ENCODE measurements around the gene GALNT15.

Gene GALNT15

GRCh38 chr3:16264708-16265454 is 90.4 kb downstream of the GALNT15 start, which contains the start of the genes DPH3 and OXNAD1:
Gene DPH3, minus strand, starts transcription at chr3:16264943. Its CDS starts 67 bp downstream, at chr3:16264876.
Gene OXNAD1, plus strand, starts transcription at chr3:16265212. Its CDS starts 5,741 bp downstream, at chr3:16270953.
- no peak for TF ChIP-seq CTCF (IDR thresholded peaks at IDR 0.05; ENCODE audit: unreplicated experiment in 3 of 3)
- H3K36me3 Mint-ChIP-seq (ENCODE audit: low read depth) = peaks cover 2% of the 10 kb centered on the region
- peak within 1 kb of the TSS; percentile 97 to 99 (median 98) for H3K4me3 Mint-ChIP-seq
- peak within 1 kb of the TSS; percentile 84 to 89 (median 87) for H3K27ac Mint-ChIP-seq
- no peaks in the 10 kb centered on the region for H3K9me3 Mint-ChIP-seq
- no peaks in the 10 kb centered on the region for H3K27me3 Mint-ChIP-seq (ENCODE audit: low read depth)
- peaks cover 23% of the 10 kb centered on the region for H3K4me1 Mint-ChIP-seq

- peak overlapping the region; percentile 97 to 99 (median 98) for H3K4me3 Mint-ChIP-seq
- H3K36me3 Mint-ChIP-seq (ENCODE audit: low read depth) = peaks cover 3% of the 10 kb centered on the region
- peaks cover 23% of the 10 kb centered on the region for H3K4me1 Mint-ChIP-seq
- no peak for TF ChIP-seq CTCF (IDR thresholded peaks at IDR 0.05; ENCODE audit: unreplicated experiment in 3 of 3)
- H3K27me3 Mint-ChIP-seq (ENCODE audit: low read depth) = no peaks in the 10 kb centered on the region
- no peaks in the 10 kb centered on the region for H3K9me3 Mint-ChIP-seq
- H3K27ac Mint-ChIP-seq = peak overlapping the region; percentile 84 to 89 (median 87)
Observed at GRCh38 chr3:16265455-16265786, 90.9 kb downstream of the GALNT15 start.

GRCh38 chr3:16266714-16267113 is 92.2 kb downstream of the GALNT15 start:
- H3K4me1 Mint-ChIP-seq = peaks cover 23% of the 10 kb centered on the region

GRCh38 chr3:16270855-16271254 is 96.4 kb downstream of the GALNT15 start:
- H3K36me3 Mint-ChIP-seq (ENCODE audit: low read depth) = peaks cover 26% of the 10 kb centered on the region
- no peak overlapping the region for H3K27ac Mint-ChIP-seq
- no peak overlapping the region for H3K4me3 Mint-ChIP-seq
- TF ChIP-seq CTCF (IDR thresholded peaks at IDR 0.05; ENCODE audit: unreplicated experiment in 3 of 3) = no peak
- no peaks in the 10 kb centered on the region for H3K27me3 Mint-ChIP-seq (ENCODE audit: low read depth)
- no peaks in the 10 kb centered on the region for H3K9me3 Mint-ChIP-seq
- peaks cover 13% of the 10 kb centered on the region for H3K4me1 Mint-ChIP-seq

More at GRCh38 chr3:16266714-16267113, 92.2 kb downstream of the GALNT15 start:
- Mint-ChIP-seq H3K36me3 (ENCODE audit: low read depth) (peaks cover 15% of the 10 kb centered on the region), H3K27ac (peak overlapping the region in 1 of 3 experiments; percentile 29), H3K9me3 (no peaks in the 10 kb centered on the region), H3K4me3 (peak overlapping the region; percentile 56 to 74 (median 67)), H3K27me3 (ENCODE audit: low read depth) (no peaks in the 10 kb centered on the region)
- TF ChIP-seq CTCF (IDR thresholded peaks at IDR 0.05; ENCODE audit: unreplicated experiment in 3 of 3) = no peak

- no peak overlapping the region for H3K27ac Mint-ChIP-seq
- H3K4me1 Mint-ChIP-seq = peaks cover 5% of the 10 kb centered on the region
- no peak overlapping the region for H3K4me3 Mint-ChIP-seq
- no peak for TF ChIP-seq CTCF (IDR thresholded peaks at IDR 0.05; ENCODE audit: unreplicated experiment in 3 of 3)
- H3K9me3 Mint-ChIP-seq = no peaks in the 10 kb centered on the region
- peaks cover 27% of the 10 kb centered on the region for H3K36me3 Mint-ChIP-seq (ENCODE audit: low read depth)
- H3K27me3 Mint-ChIP-seq (ENCODE audit: low read depth) = no peaks in the 10 kb centered on the region
Observed at GRCh38 chr3:16272588-16272987, 98.1 kb downstream of the GALNT15 start.

GRCh38 chr3:16273867-16274266 is 99.4 kb downstream of the GALNT15 start:
- TF ChIP-seq CTCF (IDR thresholded peaks at IDR 0.05; ENCODE audit: unreplicated experiment in 3 of 3) = no peak
- H3K4me1 Mint-ChIP-seq = peaks cover 6% of the 10 kb centered on the region

More at GRCh38 chr3:16273867-16274266, 99.4 kb downstream of the GALNT15 start:
- Mint-ChIP-seq H3K27ac (no peak overlapping the region), H3K36me3 (ENCODE audit: low read depth) (peaks cover 30% of the 10 kb centered on the region), H3K27me3 (ENCODE audit: low read depth) (no peaks in the 10 kb centered on the region), H3K4me3 (no peak overlapping the region), H3K9me3 (no peaks in the 10 kb centered on the region)

Measured in nephron (organoid).